ENCODE measurements around the gene LRFN3.

GRCh38 chr19:35901055-35901644, 35.0 kb upstream of the LRFN3 start:
- TF ChIP-seq POLR2AphosphoS5 (IDR thresholded peaks at IDR 0.05; ENCODE audit: low read depth) = no peak
- TF ChIP-seq CTCF (IDR thresholded peaks at IDR 0.05; ENCODE audit: insufficient read depth, low read length) = no peak
- no peak for TF ChIP-seq GABPA (IDR thresholded peaks at IDR 0.05; ENCODE audit: low read depth)
- no peak for TF ChIP-seq REST (IDR thresholded peaks at IDR 0.05; ENCODE audit: insufficient replicate concordance, low read depth)
- no peak for TF ChIP-seq SPI1 (IDR thresholded peaks at IDR 0.05; ENCODE audit: borderline replicate concordance, low read depth)
